GM21576 (cell line): ENCODE results near the gene SULT1A3.
"Not testable (repeated sequence)": the region's sequence is repeated elsewhere in the genome, so short reads cannot be mapped to it uniquely, and the experiment has no call there.

Experiments used
- ATAC-seq: cut with Tn5 transposase; IDR thresholded peaks from one replicate; pipeline ENCODE4 v1.9.1; 2021; ENCODE audit warnings: mild to moderate bottlenecking, moderate library complexity; ENCODE audit not compliant: unreplicated experiment

Gene SULT1A3

GRCh38 chr16:30186782-30187555 is 12.1 kb upstream of the SULT1A3 start:
- ATAC-seq: no peak

GRCh38 chr16:30187556-30187865 is 11.5 kb upstream of the SULT1A3 start:
- no peak for ATAC-seq

GRCh38 chr16:30187971-30188561 is 11.0 kb upstream of the SULT1A3 start:
- ATAC-seq: no peak

GRCh38 chr16:30191158-30191557 is 7.9 kb upstream of the SULT1A3 start:
- ATAC-seq: not testable (repeated sequence)

GRCh38 chr16:30193098-30193497 is 6.0 kb upstream of the SULT1A3 start:
- ATAC-seq: peak; percentile 19

- peak; percentile 75 for ATAC-seq
These were observed 5.4 kb upstream of the SULT1A3 start, which contains the start of the genes BOLA2B and SLX1A for GRCh38 chr16:30193615-30194014. Gene BOLA2B (minus strand): TSS chr16:30193666. CDS start chr16:30193595, 71 bp downstream. Gene SLX1A (plus strand): TSS chr16:30193875. CDS start chr16:30194085, 210 bp downstream.

GRCh38 chr16:30194172-30194925 is 4.7 kb upstream of the SULT1A3 start:
- peak; percentile 46 for ATAC-seq

- not testable (repeated sequence) for ATAC-seq
These were observed 2.1 kb upstream of the SULT1A3 start for GRCh38 chr16:30197001-30197400.

GRCh38 chr16:30199608-30200343 is 721 bp downstream of the SULT1A3 start:
- not testable (repeated sequence) for ATAC-seq

- ATAC-seq: not testable (repeated sequence)
These were observed 6.6 kb downstream of the SULT1A3 start for GRCh38 chr16:30205541-30206236.

GRCh38 chr16:30206252-30206651 is 7.2 kb downstream of the SULT1A3 start:
- ATAC-seq: not testable (repeated sequence)

- not testable (repeated sequence) for ATAC-seq
These were observed 8.1 kb downstream of the SULT1A3 start for GRCh38 chr16:30207063-30207704.

- ATAC-seq: not testable (repeated sequence)
These were observed 10.0 kb downstream of the SULT1A3 start for GRCh38 chr16:30209032-30209431.

- not testable (repeated sequence) for ATAC-seq
These were observed 12.4 kb downstream of the SULT1A3 start for GRCh38 chr16:30211414-30211813.

GRCh38 chr16:30217082-30217481 is 18.0 kb downstream of the SULT1A3 start:
- ATAC-seq: not testable (repeated sequence)

- not testable (repeated sequence) for ATAC-seq
These were observed 49.3 kb downstream of the SULT1A3 start, which contains the start of gene NPIPB13 for GRCh38 chr16:30248379-30248778. Gene NPIPB13 (minus strand): TSS chr16:30248479. CDS start chr16:30245573, 2,906 bp downstream.
